Fibroblast of pulmonary artery (primary cell): ENCODE measurements around the gene GLYAT.
A peak's percentile ranks its signal among the peaks of the same experiment; 100 is the strongest.

ENCODE experiments used
- DNase-seq: peaks from one replicate; pipeline ENCODE4 v3.0.0-alpha.2; 2010; ENCODE audit warnings: low read depth
- H3K4me3 ChIP-seq: replicated peaks from 2 replicates; pipeline ENCODE4 v1.5.1; 2011; ENCODE audit warnings: low read depth, mild to moderate bottlenecking, control low read depth, low read length, moderate library complexity
- TF ChIP-seq, protein P1 (sequence below): IDR thresholded peaks from 2 replicates; pipeline ENCODE4 v1.5.1; 2011; ENCODE audit warnings: mild to moderate bottlenecking, control low read depth, low read length, inconsistent platforms; ENCODE audit errors: missing control alignments

GLYAT gene

DNA sequence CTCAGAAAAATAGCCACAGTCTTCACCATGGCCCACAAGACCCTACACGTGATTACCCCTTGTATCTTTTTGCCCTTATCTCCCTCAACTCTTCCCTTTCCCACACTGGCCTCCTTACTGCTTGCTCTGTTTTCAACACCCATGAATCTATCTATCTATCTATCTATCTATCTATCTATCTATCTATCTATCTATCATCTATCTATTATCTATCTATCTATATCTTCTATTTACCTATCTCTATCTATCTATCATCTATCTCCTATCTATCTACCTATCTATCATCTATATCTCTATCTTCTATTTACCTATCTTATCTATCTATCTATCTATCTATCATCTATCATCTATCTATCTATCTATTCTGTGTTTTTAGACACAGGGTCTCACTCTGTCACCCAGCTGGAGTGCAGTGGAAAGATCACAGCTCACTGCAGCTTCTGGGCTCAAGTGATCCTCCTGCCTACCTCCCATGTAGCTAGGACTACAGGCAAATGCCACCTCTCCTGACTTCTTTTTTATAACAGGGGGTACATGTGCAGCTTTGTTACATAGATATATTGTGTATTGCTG, 55.1 kb downstream of the GLYAT start:
- H3K4me3 ChIP-seq: no peak overlapping the region
- DNase-seq: no peak
- TF ChIP-seq, protein P1, sequence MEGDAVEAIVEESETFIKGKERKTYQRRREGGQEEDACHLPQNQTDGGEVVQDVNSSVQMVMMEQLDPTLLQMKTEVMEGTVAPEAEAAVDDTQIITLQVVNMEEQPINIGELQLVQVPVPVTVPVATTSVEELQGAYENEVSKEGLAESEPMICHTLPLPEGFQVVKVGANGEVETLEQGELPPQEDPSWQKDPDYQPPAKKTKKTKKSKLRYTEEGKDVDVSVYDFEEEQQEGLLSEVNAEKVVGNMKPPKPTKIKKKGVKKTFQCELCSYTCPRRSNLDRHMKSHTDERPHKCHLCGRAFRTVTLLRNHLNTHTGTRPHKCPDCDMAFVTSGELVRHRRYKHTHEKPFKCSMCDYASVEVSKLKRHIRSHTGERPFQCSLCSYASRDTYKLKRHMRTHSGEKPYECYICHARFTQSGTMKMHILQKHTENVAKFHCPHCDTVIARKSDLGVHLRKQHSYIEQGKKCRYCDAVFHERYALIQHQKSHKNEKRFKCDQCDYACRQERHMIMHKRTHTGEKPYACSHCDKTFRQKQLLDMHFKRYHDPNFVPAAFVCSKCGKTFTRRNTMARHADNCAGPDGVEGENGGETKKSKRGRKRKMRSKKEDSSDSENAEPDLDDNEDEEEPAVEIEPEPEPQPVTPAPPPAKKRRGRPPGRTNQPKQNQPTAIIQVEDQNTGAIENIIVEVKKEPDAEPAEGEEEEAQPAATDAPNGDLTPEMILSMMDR: no peak

GRCh38 chr11:58675334-58676155, 56.2 kb downstream of the GLYAT start:
- no peak overlapping the region for H3K4me3 ChIP-seq
- DNase-seq: peak; percentile 73
- TF ChIP-seq, protein P1: no peak

- H3K4me3 ChIP-seq: no peak overlapping the region
- no peak for DNase-seq
- TF ChIP-seq, protein P1: no peak
These were observed 57.1 kb downstream of the GLYAT start for GRCh38 chr11:58674609-58675008.

- TF ChIP-seq, protein P1: no peak
- H3K4me3 ChIP-seq: no peak overlapping the region
- DNase-seq: no peak
These were observed 59.6 kb downstream of the GLYAT start for GRCh38 chr11:58671983-58672633.

DNA sequence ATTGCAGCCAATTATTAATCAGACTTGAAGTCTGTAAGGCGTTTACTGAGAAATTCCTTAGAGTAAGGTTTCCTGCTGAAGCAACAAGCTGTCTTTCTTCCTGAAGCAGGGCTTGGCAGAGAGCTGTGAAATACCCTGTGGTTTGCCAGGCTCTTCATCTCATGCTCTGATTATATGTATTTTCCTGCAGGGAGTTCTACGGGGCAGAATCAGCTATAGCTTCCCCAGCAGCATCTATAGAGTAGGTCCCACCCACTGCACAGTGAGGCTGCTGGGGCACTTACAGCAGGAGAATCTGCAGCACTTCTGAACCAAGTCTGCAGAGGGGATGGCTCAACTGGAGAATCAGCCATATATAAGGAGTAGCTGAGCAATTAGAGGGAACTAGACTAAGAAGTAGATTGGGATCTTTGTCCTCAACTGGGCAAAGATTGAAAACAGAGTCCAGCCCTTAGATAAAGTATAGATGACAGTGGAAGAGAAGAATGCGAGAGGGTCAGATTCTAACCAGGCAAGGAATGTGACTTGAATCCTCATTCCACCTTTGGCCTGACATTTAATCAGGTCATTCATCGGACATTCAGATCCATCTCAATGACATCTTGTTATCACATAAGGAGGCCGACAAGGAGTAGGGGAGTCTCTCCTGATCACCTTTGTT, 71.7 kb downstream of the GLYAT start:
- DNase-seq: no peak
- H3K4me3 ChIP-seq: no peak overlapping the region
- TF ChIP-seq, protein P1: no peak

DNA sequence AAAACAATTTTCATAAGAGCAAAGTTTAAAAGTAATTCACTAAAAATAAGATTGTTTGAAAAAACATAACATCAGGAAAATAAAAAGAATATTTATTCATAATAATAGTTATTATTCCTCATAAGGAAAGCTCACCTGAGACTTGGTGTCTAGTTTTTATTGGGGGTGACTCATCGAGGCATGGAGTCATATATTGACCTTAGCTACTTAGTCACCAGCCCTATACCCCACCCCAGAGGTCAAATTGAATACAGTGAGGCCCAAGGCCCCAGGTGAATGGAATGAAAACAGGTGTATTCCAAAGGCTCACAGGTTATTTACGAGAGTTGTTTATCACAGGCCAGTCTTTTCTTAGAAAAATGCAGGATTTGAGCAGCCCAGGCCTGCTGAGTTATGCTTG, 72.3 kb downstream of the GLYAT start:
- no peak overlapping the region for H3K4me3 ChIP-seq
- DNase-seq: no peak

More for the DNA sequence above, 72.3 kb downstream of the GLYAT start:
- TF ChIP-seq, protein P1: no peak
